AG09319 (cell line): ENCODE data around the gene KPNA4.

Source experiments
- DNase-seq: peaks from one replicate; pipeline ENCODE4 v3.0.0-alpha.2; 2010; ENCODE audit warnings: low read depth; ENCODE audit errors: extremely low read depth
- TF ChIP-seq, protein P1 (sequence below): IDR thresholded peaks from 2 replicates; pipeline ENCODE4 v1.5.1; 2011; ENCODE audit warnings: low read depth, mild to moderate bottlenecking, inconsistent platforms, low read length, moderate library complexity

The KPNA4 gene

GRCh38 chr3:160447544-160447943 lies 117.8 kb downstream of the KPNA4 start:
- TF ChIP-seq, protein P1, sequence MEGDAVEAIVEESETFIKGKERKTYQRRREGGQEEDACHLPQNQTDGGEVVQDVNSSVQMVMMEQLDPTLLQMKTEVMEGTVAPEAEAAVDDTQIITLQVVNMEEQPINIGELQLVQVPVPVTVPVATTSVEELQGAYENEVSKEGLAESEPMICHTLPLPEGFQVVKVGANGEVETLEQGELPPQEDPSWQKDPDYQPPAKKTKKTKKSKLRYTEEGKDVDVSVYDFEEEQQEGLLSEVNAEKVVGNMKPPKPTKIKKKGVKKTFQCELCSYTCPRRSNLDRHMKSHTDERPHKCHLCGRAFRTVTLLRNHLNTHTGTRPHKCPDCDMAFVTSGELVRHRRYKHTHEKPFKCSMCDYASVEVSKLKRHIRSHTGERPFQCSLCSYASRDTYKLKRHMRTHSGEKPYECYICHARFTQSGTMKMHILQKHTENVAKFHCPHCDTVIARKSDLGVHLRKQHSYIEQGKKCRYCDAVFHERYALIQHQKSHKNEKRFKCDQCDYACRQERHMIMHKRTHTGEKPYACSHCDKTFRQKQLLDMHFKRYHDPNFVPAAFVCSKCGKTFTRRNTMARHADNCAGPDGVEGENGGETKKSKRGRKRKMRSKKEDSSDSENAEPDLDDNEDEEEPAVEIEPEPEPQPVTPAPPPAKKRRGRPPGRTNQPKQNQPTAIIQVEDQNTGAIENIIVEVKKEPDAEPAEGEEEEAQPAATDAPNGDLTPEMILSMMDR: no peak
- no peak for DNase-seq

DNA sequence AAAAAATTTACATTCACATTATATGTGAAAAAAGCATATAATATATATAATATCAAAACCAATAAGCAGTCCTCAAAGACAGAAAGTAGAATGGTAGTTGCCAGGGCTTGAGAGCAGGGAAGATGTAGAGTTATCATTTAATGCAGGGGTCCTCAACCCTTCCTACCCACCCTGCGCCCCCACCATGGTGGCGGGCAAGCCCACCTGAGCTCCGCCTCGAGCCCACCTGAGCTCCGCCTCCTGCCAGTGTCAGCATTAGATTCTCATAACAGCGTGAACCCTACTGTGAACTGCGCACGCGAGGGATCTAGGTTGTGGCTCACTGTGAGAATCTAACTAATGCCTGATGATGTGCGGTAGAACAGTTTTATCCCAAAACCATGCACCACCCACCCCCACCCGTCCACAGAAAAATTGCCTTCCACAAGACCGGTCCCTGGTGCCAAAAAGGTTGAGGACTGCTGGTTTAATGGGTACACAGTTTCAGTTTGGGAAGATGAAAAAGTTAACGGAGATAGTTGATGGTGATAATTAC lies 118.8 kb downstream of the KPNA4 start:
- TF ChIP-seq, protein P1: no peak
- DNase-seq: no peak

DNA sequence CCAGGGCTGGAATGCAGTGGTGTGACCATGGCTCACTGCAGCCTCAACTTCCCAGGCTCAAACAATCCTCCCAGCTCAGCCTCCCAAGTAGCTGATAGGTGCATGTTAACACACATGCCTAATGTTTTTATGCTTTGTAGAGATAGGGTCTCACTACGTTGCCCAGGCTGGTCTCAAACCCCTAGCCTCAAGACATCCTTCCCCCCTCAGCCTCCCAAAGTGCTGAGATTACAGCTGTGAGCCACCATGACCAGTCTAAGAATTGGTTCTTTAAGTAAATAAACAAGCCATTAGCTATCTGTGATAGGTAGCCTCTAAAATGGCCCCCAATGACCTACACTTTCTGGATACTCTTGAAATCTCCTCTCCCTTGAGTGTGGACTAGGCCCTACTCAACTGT lies 119.5 kb downstream of the KPNA4 start:
- DNase-seq: no peak
- TF ChIP-seq, protein P1: no peak
